Central memory CD4-positive, alpha-beta T cell (primary cell): ENCODE measurements around the gene NCAPD2.
A peak's percentile ranks its signal among the peaks of the same experiment; 100 is the strongest.
"Not testable (repeated sequence)": the region's sequence is repeated elsewhere in the genome, so short reads cannot be mapped to it uniquely, and the experiment has no call there.

ENCODE experiments used
- DNase-seq: peaks from one replicate; pipeline ENCODE4 v3.0.0; 2022

The NCAPD2 gene

DNA sequence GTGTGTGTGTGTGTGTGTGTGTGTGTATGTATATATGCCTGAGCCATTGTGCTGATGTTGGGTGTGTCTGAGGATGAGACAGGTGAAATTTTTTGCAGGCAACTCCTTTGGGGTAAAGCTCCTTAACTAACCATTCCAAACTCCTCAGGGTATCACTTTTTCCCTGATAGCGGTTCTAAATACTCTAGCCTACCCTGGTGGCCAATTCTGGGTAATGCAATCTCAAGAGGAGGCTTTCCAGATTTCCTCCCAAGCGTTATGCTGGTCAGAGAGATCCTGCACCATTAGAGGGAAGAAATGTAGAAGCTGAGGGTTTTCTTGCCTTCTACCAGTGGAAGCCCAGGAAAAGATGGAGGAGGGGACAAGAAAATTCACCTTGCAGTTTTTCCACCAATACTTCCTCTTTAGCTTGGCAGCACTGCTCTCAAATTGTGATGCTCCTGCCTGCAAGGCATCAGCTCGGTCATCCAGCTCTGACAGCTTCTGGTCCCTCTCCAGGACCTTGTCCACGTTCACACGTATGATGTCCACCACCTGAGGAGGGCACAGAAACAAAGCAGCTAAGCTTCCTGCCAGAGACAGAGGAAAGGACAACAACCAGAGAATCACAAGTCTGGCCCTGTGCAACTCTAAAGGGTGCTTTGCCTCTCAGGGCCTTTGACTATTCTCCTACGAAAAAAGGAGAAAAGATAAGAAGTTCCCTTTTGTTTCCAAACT is 28.3 kb upstream of the NCAPD2 start:
- DNase-seq = peak; percentile 56

DNA sequence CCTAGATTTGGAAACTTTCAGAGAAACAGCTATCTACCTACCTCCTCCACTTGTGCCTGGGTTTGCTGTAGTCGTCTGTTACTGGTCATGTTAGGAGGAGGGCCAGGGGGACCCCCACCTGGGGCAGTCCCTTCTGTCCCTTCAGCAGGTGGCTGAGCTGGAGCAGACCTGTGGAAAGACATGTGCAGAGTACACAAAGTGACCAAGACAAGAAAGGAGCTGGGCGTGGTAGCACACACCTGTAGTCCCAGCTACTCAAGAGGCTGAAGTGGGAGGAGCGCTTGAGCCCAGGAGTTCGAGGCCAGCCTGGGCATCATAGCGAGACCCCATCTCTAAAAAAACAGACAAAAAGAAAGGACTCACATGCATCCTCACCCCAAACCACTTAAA is 27.7 kb upstream of the NCAPD2 start:
- DNase-seq = no peak

DNA sequence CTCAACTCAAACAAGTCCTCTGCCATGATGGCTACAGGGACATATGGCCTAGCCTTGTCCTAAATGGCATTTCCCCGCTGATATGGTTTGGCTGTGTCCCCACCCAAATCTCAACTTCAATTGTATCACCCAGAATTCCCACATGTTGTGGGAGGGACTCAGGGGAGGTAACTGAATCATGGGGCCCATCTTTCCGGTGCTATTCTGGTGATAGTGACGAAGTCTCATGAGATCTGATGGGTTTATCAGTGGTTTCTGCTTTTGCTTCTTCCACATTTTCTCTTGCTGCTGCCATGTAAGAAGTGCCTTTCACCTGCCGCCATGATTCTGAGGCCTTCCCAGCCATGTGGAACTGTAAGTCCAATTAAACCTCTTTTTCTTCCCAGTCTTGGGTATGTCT is 27.2 kb upstream of the NCAPD2 start:
- not testable (repeated sequence) for DNase-seq

- DNase-seq = not testable (repeated sequence)
Observed at GRCh38 chr12:6467571-6468282, 26.2 kb upstream of the NCAPD2 start.

DNA sequence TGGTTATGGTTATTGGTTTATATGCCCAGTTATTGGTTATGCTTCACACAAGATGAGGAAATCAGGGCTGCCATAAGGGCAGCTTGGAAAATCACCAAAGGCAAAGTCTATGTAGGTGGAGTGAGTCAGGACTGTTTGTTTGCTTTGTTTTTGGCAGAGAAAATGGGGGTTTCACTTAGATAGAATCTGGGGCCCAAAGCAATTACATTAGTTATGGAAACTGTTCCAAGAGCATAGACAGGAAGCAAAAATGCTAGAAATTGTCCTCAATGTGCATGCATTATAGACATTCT is 25.7 kb upstream of the NCAPD2 start:
- no peak for DNase-seq

- no peak for DNase-seq
Observed at GRCh38 chr12:6469092-6469491, 24.8 kb upstream of the NCAPD2 start.

DNA sequence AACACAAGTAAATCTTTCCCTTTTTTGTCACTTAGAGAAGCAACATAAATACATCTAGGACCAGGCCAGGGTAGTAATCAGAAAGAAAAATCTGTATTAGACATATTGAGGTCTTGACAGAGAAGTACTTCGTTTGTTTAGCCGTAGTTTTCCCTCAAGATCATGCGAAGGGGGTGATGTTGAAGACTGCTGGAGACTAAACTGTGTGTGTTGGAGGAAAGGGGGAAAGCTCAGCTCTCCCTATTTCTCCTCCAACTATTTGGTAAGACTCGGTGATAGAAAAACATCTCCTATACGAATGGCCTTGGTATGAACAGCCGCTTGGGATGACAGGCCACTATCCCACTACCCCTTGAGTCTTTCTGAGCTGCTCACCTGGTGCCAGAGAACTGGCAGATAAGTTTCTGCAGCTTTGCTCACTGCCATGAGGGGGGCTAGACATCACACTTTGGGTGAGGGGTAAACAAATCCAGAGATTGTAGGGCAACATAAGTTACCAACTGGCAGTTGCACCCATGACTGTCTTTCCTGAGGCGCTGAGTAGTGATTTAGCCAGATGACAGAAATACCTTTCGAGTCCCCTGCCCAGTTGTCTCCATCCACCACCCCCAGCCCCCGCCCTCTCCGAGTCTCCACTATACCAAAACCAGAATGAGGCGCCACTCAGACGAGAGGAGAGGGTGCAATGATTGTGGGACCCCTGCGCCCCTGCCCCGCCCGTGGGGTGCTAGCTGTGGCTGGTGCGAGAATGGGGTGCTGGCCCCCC is 24.1 kb upstream of the NCAPD2 start:
- DNase-seq = no peak

DNA sequence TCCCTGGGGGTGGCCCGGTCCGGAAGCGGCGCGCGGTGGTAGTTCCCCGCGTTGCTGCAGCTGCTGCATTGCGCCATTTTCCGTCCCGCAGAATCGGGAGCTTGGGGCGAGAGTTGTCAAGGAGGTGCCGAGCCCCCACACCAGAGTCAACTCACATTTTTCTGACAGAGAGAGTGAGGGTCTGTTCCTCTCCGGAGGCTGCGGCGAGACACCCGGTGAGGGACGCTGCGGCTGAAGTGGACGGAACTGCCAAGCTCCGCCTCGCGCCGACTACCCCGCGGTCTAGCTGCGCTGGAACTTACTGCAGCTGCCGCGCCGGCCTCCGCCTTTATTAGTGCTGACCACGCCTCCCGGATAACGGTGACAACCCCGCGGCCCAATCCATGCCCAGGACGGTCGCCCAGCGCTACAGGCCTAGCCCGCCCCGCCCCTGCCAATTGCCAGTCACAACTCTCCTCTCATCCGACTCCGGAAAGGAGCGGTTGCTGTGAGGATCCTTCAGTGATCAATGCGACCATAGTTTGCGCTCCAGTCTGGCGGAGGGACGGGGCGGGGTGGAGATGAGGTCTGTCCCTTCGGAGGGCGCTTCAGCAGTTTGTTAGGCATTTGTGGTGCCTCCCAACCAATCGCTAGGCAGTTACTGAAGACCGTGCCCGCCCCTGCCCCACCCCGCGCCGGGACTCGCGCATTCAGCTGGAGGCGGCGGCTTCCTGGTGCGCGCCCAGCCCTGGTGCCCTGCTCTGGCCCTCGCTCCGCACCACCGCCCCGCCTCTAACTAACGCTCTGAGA is 23.3 kb upstream of the NCAPD2 start, which contains the start of gene VAMP1:
Gene VAMP1, minus strand, starts transcription at position 303 of the 789 bp plus-strand sequence. Its CDS starts 146 bp downstream, at position 157.
- peak; percentile 94 for DNase-seq

DNA sequence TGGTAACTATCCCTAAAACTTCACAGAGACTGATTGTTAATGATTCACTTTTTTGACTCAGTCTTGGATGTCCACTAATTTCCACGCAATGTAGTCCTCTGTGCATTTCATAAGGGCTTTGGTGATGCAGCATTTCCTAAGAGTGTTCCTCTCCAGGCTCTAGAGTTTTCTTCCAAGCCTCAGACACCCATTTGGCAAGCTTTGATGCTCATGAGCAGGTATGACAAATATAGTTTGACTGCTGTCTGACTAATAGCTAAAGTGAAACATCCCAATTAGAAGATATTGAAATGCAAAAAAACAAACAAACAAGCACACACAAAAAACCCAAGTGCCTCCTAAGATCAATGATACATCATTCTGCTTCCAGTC is 21.9 kb upstream of the NCAPD2 start:
- DNase-seq = no peak

DNA sequence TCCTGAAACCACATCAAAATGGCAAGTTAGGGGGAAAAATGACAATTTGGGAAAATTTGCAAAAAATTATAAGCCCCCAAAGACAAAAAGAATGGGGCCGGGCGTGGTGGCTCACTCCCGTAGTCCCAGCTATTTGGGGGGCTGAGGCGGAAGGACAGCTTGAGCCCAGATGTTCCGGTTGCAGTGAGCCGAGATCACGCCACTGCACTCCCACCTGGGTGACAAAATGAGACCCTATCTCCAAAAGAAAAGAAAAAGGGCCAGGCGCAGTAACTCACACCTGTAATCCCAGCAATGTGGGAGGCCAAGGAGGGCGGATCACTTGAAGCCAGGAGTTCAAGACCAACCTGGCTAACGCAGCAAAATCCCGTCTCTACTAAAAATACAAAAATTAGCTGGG is 21.4 kb upstream of the NCAPD2 start:
- DNase-seq = no peak

DNA sequence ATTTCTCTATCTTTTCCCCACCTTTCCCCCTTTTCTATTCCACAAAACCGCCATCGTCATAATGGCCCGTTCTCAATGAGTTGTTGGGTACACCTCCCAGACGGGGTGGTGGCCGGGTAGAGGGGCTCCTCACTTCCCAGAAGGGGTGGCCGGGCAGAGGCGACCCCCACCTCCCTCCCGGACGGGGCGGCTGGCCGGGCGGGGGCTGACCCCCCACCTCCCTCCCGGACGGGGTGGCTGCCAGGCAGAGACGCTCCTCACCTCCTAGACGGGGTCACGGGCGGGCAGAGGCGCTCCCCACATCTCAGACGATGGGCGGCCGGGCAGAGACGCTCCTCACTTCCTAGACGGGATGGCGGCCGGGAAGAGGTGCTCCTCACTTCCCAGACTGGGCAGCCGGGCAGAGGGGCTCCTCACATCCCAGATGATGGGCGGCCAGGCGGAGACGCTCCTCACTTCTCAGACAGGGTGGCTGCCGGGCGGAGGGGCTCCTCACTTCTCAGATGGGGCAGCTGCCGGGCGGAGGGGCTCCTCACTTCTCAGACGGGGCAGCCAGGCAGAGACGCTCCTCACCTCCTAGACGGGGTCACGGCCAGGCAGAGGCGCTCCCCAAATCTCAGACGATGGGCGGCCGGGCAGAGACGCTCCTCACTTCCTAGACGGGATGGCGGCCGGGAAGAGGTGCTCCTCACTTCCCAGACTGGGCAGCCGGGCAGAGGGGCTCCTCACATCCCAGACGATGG is 18.5 kb upstream of the NCAPD2 start:
- DNase-seq = not testable (repeated sequence)

GRCh38 chr12:6476489-6476888 is 17.4 kb upstream of the NCAPD2 start:
- DNase-seq = no peak

- DNase-seq = not testable (repeated sequence)
Observed at GRCh38 chr12:6477601-6478377, 16.1 kb upstream of the NCAPD2 start.

DNA sequence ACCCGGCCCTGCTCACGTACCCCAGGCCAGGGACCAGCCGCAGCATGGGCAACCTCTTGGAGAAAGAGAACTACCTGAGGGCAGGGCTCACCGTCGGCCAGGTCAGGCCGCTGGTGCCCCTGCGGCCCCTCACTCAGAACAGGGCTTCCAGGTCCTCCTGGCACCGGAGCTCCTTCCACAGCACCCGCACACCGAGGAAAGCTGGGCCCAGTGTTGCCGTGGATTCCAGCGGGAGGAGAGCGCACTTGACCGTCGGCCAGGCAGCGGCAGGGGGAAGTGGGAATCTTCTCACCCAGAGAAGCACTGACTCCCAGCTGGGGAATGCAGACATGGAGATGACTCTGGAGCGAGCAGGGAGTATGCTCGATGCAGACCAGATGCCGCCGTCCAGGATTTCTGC is 15.5 kb upstream of the NCAPD2 start:
- no peak for DNase-seq

GRCh38 chr12:6488240-6488639 is 5.7 kb upstream of the NCAPD2 start:
- no peak for DNase-seq

DNA sequence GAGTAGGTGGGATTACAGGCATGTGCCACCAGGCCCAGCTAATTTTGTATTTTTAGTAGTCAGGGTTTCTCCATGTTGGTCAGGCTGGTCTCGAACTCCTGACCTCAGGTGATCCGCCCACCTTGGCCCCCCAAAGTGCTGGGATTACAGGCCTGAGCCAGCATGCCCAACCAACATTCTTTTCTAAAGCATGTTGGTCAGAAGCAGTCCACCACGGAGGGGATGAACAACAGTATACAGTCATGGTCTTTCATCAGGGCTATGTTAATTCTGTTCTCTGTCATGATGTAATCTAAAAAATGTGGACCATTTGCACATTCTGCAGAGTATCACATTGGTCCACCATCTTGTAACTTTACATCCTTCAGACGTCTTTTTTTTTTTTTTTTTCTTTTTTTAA is 4.5 kb upstream of the NCAPD2 start:
- DNase-seq = no peak

DNA sequence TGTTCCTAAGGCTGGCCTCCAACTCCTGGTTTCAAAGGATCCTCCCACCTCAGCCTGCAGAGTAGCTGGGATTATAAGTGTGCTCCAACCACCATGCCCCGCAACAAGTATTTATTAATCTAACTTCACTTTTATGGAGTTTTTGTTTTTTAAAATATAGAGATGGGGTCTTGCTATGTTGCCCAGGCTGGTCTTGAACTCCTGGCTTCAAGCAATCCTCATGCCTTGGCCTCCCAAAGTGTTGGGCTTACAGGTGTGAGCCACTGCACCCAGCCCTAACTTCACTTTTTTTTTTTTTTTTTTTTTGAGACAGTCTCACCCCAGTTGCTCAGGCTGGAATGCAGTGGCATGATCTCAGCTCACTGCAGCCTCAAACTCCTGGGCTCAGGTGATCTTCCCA is 3.2 kb upstream of the NCAPD2 start:
- not testable (repeated sequence) for DNase-seq

GRCh38 chr12:6492838-6493496 is 935 bp upstream of the NCAPD2 start, which contains the start of gene MRPL51:
TSS of gene MRPL51 (minus strand) at chr12:6493262. CDS start at chr12:6493136, 126 bp downstream.
- DNase-seq = peak; percentile 95

DNA sequence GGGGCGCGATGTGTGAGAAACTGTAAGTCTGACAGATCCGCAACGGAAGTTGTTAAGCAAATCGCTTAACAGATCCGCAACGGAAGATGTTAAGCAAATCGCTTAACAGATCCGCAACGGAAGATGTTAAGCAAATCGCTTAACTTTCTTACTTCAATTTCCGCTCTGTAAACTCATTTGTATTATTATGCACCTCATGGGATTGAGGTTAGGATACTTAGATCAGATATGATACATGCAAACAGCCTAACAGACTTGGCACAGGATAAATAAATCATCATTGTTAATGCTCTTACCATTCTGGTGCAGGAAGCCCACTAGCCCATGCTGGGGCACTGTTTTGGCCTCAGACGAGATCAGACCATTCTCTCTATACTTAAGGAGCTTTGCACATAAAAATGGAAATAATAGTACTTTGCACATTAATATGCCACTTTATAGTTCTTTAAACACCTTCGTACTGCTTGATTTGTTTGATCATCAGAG is 399 bp downstream of the NCAPD2 start:
- no peak for DNase-seq

DNA sequence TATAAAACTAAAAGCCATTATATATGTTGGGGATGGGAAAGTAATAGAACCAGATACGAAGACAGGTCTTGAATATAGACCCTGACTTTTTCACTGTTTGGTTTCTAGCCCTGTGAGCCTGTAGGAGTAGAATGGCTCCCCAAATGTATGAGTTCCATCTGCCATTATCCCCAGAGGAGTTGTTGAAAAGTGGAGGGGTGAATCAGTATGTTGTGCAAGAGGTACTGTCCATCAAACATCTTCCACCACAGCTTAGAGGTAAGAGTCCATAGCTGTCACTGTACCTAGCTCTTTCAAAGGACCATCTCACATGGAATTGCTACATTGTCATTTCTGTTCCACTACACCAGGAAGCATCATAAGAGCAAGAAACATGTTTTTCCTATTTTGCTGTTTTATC is 1.1 kb downstream of the NCAPD2 start:
- no peak for DNase-seq

DNA sequence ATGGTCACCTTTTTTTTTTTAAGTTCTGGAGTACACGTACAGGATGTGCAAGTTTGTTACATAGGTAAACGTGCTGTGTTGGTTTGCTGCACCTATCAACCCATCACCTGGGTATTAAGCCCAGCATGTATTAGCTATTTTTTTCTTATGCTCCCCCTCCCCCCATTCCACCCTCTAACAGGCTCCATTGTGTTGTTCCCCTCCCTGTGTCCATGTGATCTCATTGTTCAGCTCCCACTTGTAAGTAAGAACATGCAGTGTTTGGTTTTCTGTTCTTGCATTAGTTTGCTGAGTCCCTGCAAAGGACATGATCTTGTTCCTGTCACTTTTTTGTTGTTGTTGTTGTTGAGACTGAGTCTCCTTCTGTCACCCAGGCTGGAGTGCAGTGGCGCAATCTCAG is 3.4 kb downstream of the NCAPD2 start:
- DNase-seq = not testable (repeated sequence)
